Non-pigmented ciliary epithelial cell (primary cell): ENCODE results near the gene TUBGCP3.

Experiments used
- DNase-seq: peaks from one replicate; pipeline ENCODE4 v3.0.0-alpha.2; 2010; ENCODE audit warnings: low read depth

The TUBGCP3 gene

DNA sequence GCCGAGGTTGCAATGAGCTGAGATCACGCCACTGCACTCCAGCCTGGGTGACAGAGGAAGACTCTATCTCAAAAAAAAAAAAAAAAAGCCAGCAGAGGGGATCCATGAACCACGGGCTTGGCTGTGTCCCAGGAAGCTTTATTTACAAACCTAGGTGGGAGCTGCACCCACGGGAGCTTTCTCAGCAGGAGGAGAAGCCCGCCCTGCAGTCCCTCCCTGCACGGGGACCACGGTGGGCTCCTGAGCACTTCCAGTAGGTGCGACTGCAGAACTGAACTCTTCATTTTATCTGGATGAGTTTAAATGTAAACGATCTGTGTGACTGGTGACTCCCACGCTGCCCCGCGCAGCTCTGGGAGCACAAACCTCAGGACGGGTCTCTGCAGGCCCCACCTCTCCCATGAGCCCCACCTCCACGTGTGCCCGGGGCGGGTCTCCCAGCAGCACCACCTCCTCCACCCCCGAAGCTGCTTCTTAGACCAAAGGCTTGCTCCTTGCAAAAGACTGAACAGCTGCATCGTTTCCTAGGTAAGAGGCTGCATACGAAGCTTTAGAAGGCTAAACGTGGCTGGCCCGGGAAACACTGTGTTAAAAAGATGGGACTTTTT lies 145.4 kb downstream of the TUBGCP3 start:
- no peak for DNase-seq

DNA sequence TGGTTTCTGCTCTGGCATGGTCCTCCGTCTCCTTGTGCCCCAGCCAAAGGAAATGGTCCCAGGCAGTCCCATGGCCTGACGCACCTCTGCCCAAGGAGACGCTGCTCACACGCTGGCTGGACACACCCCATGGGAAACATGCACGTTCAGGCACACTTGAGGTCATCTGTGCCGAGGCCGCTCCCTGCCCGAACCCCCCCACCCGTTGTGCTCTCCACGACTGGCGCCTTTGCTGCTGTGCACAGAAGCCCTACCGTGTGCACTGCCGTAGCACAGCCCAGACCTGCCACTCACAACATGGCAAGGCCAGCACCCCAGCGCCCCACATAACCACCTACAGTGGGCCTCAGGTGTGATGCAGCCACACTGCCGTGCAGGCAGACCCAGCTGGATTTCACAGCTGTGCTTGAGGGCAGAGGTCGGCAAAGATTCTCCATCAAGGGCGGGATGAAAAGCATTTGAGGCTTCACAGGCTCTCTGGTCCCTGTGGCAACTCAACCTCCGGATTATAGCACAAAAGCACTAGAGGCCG lies 146.1 kb downstream of the TUBGCP3 start:
- no peak for DNase-seq

DNA sequence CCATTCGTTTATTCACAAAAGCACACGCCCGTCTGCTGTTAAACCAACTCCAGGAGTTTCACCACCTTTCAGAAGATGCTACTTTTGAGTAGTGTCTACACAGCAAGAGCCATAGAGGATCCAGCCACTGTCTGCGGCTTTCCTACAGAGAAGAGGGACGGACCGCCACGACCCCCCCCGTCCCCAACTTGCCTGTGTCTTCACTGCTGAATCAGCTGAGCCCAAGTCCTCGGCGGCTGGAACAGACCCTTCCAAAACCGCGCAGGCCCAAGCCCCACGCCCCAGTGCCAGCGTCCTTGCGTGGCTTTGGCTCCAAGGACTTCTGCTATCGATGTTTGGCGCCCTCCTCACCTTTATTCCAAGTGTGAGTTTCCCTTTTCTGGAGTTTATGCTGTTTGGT lies 146.7 kb downstream of the TUBGCP3 start:
- DNase-seq = no peak

DNA sequence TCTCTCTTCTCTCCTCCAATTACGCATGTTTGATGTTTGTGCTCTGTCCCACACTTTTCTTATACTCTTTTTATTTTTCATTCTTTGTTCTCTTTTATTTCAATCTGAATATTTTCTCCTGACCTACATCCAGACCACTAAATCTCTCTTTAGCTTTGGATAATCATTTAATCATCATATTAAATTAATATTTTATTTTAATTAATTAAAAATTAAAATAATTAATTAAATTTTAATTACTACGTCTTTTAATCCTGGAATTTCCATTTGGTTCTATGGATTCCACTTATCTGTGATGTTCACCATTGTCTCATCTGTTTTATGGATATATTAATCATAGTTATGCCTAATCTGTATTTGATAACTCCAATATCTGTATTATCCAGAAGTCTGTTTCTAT lies 149.4 kb downstream of the TUBGCP3 start:
- DNase-seq = no peak

DNA sequence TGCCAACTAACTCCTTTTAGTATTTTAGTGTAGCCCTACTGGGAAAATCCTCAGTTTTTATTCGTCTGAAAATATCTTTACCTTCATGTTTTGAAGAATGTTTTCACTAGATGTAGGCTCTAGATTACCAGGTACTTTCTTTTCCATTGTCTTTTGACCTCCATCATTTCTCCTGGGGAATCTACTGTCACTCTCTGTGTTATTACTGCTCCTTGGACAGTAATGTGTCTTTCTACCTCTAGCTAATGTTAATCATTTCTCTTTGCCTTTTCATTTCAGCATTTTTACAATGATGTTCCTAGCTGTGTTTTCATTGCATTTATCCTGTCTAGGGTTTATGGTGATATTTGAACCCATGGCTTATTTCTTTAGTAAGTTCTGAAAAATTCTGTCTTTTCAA lies 149.9 kb downstream of the TUBGCP3 start:
- no peak for DNase-seq

DNA sequence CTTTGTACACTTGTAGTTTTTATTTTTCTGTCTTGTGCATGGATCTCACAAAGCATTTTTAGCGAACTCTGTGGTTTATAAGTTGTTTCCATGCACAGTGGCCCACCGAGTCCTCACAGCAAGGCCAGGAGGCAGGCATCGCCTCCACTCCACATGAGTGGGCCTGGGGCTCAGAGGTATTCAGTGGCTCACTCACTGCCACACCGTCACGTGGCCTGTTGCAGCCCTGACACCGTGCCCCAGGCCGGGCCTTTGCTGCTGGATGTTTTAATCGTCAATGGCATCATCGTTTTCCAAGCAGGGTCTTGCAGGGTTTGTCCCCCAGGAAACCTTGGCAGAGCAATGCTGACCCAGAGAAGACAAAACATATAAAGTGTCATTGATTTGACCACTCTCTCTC lies 152.0 kb downstream of the TUBGCP3 start:
- DNase-seq = no peak
